Liver (tissue), 9 donors: ENCODE data around the gene SIDT2. TPM values are rescaled to one million over a fixed set of nuclear protein-coding genes. Genes with fewer than 3 reads are reported as not detected.
"Not testable (repeated sequence)": the region's sequence is repeated elsewhere in the genome, so short reads cannot be mapped to it uniquely, and the experiment has no call there.

Experiments
- DNase-seq: peaks from one replicate; pipeline ENCODE4 v3.0.0-alpha.2; 2017; ENCODE audit warnings: low spot score
- H3K27ac ChIP-seq, 2 donors: one replicate each; pipeline ENCODE4 v1.7.0; 2013; ENCODE audit warnings: inconsistent platforms in 2 of 2, low read length in 2 of 2, control low read depth in 1 of 2, low read depth in 1 of 2, mild to moderate bottlenecking in 1 of 2
- H3K27me3 ChIP-seq, 4 donors: one replicate each; pipeline versions ENCODE4 v1.6.1 to v1.7.0; 2013; ENCODE audit warnings: low read length in 3 of 4, inconsistent platforms in 1 of 4, mild to moderate bottlenecking in 1 of 4, moderate library complexity in 1 of 4; ENCODE audit not compliant: control insufficient read depth in 4 of 4, insufficient read depth in 4 of 4
- H3K36me3 ChIP-seq, 4 donors: one replicate each; pipeline versions ENCODE4 v1.6.1 to v1.7.0; 2013; ENCODE audit warnings: low read length in 3 of 4, mild to moderate bottlenecking in 3 of 4, low read depth in 1 of 4, moderate library complexity in 1 of 4; ENCODE audit not compliant: control insufficient read depth in 4 of 4, insufficient read depth in 3 of 4
- H3K4me1 ChIP-seq, 4 donors: one replicate each; pipeline versions ENCODE4 v1.6.1 to v1.7.0; 2013; ENCODE audit warnings: low read length in 3 of 4, mild to moderate bottlenecking in 3 of 4, moderate library complexity in 1 of 4; ENCODE audit not compliant: control insufficient read depth in 4 of 4, insufficient read depth in 4 of 4
- H3K4me3 ChIP-seq, 3 donors: one replicate each; pipeline versions ENCODE4 v1.6.1 to v1.7.0; 2013; ENCODE audit warnings: low read length in 3 of 3, control low read depth in 1 of 3, low read depth in 1 of 3, mild to moderate bottlenecking in 1 of 3
- H3K9ac ChIP-seq, 2 donors: one replicate each; pipeline ENCODE4 v1.7.0; 2013; ENCODE audit warnings: low read length in 2 of 2, mild to moderate bottlenecking in 2 of 2, moderate library complexity in 2 of 2, control low read depth in 1 of 2, low read depth in 1 of 2
- H3K9me3 ChIP-seq, 4 donors: one replicate each; pipeline versions ENCODE4 v1.6.1 to v1.7.0; 2013; ENCODE audit warnings: low read length in 3 of 4; ENCODE audit not compliant: control insufficient read depth in 4 of 4
- ATF3 ChIP-seq: IDR thresholded peaks from 2 replicates; pipeline ENCODE4 v1.6.1; 2016; ENCODE audit warnings: antibody characterized with exemption
- CTCF ChIP-seq: fragments of 150-350 bp; IDR thresholded peaks from 2 replicates; pipeline ENCODE4 v1.5.1; 2017; ENCODE audit warnings: improper control_type of control experiment, low read depth, low read length; ENCODE audit not compliant: missing input control
- EGR1 ChIP-seq, 2 donors: IDR thresholded peaks; 2 replicates each; pipeline ENCODE4 v1.6.1; 2016 to 2018; ENCODE audit warnings: antibody characterized with exemption in 2 of 2, low read depth in 2 of 2
- FOXA1 ChIP-seq: IDR thresholded peaks from 2 replicates; pipeline ENCODE4 v1.6.1; 2016; ENCODE audit warnings: antibody characterized with exemption
- FOXA2 ChIP-seq: IDR thresholded peaks from 2 replicates; pipeline ENCODE4 v1.6.1; 2016; ENCODE audit warnings: antibody characterized with exemption
- GABPA ChIP-seq, 2 donors: IDR thresholded peaks in 1 of 2; conservative IDR thresholded peaks in 1 of 2; 2 replicates each; pipeline ENCODE4 v1.6.1; 2016; ENCODE audit warnings: antibody characterized with exemption in 2 of 2, mild to moderate bottlenecking in 1 of 2, moderate library complexity in 1 of 2
- HNF4A ChIP-seq, 2 donors: conservative IDR thresholded peaks; 2 replicates each; pipeline ENCODE4 v1.6.1; 2016; ENCODE audit warnings: antibody characterized with exemption in 2 of 2, mild to moderate bottlenecking in 2 of 2
- HNF4G ChIP-seq: IDR thresholded peaks from 2 replicates; pipeline ENCODE4 v1.6.1; 2016; ENCODE audit warnings: antibody characterized with exemption
- JUND ChIP-seq, 2 donors: IDR thresholded peaks; 2 replicates each; pipeline ENCODE4 v1.6.1; 2016; ENCODE audit warnings: antibody characterized with exemption in 2 of 2
- MAX ChIP-seq: IDR thresholded peaks from 2 replicates; pipeline ENCODE4 v1.6.1; 2016; ENCODE audit warnings: antibody characterized with exemption
- NR2F2 ChIP-seq: IDR thresholded peaks from 2 replicates; pipeline ENCODE4 v1.6.1; 2016; ENCODE audit warnings: antibody characterized with exemption
- RAD21 ChIP-seq, 2 donors: IDR thresholded peaks; 2 replicates each; pipeline ENCODE4 v1.6.1; 2016; ENCODE audit warnings: antibody characterized with exemption in 2 of 2, mild to moderate bottlenecking in 2 of 2
- REST ChIP-seq: IDR thresholded peaks from 2 replicates; pipeline ENCODE4 v1.6.1; 2016; ENCODE audit warnings: antibody characterized with exemption, mild to moderate bottlenecking
- RXRA ChIP-seq, 2 donors: IDR thresholded peaks; 2 replicates each; pipeline ENCODE4 v1.6.1; 2017 to 2018; ENCODE audit warnings: antibody characterized with exemption in 2 of 2, mild to moderate bottlenecking in 1 of 2
- SP1 ChIP-seq: IDR thresholded peaks from 2 replicates; pipeline ENCODE4 v1.6.1; 2018; ENCODE audit warnings: antibody characterized with exemption, mild to moderate bottlenecking
- TAF1 ChIP-seq: conservative IDR thresholded peaks from 2 replicates; pipeline ENCODE4 v1.6.1; 2016; ENCODE audit warnings: antibody characterized with exemption, mild to moderate bottlenecking
- YY1 ChIP-seq: IDR thresholded peaks from 2 replicates; pipeline ENCODE4 v1.6.1; 2016; ENCODE audit warnings: antibody characterized with exemption, mild to moderate bottlenecking
- ZBTB33 ChIP-seq: IDR thresholded peaks from 2 replicates; pipeline ENCODE4 v1.6.1; 2016; ENCODE audit warnings: antibody characterized with exemption
- WGBS: extraction: QIAGEN DNeasy Blood & Tissue Kit; methylation state at CpG from one replicate; pipeline ENCODE4 v1.1.7; 2013; 5-methylcytosine and 5-hydroxymethylcytosine counted together
- polyA plus RNA-seq, 2 donors: library from polyadenylated mRNA; stranded (reverse) in 1 of 2; unstranded in 1 of 2; fragments of 200-250 nt in 1 of 2; fragments of >200 nt in 1 of 2; fragmentation: Nextera tagmentation in 1 of 2; extraction: Ambion mirVana in 1 of 2; gene quantifications; one replicate each; pipeline versions ENCODE4 v1.2.1 to v1.2.3, GENCODE V29; 2013 to 2015
- total RNA-seq, 2 donors: library from RNA; depleted of rRNA; stranded (reverse); fragments of >200 nt; gene quantifications; one replicate each; pipeline ENCODE4 v1.2.3, GENCODE V29; 2014
- donor health status: healthy.
- donor health status: healthy.
- donor health status: healthy.
- donor health status: healthy.
- donor health status: healthy.

SIDT2 gene
- 10 to 100 TPM; 21.7 to 42.9 TPM for total RNA-seq
- polyA plus RNA-seq, result 10 to 100 TPM; 11.2 to 23.1 TPM

GRCh38 chr11:117178210-117179034, at the start of gene SIDT2:
TSS of gene SIDT2 (plus strand) at chr11:117178743. CDS start at chr11:117179264, 521 bp downstream.
- 2% methylated on average over 51 of the region's 51 CpGs for WGBS
- H3K27me3 ChIP-seq, result no peaks in the 10 kb centered on the region

GRCh38 chr11:117130396-117130795, 48.1 kb upstream of the SIDT2 start:
- not testable (repeated sequence) for H3K4me1 ChIP-seq, DNase-seq, H3K36me3 ChIP-seq, H3K27ac ChIP-seq, H3K27me3 ChIP-seq, H3K9ac ChIP-seq, H3K4me3 ChIP-seq, H3K9me3 ChIP-seq
- 74% methylated on average over 7 of the region's 7 CpGs for WGBS

More at GRCh38 chr11:117178210-117179034, at the start of gene SIDT2:
- H3K9me3 ChIP-seq, result no peaks in the 10 kb centered on the region
- peak within 1 kb of the TSS; percentile 64 to 95 (median 70) for H3K4me3 ChIP-seq
- peak within 1 kb of the TSS; percentile 67 to 76 for H3K9ac ChIP-seq
- peak within 1 kb of the TSS; percentile 74 to 85 for H3K27ac ChIP-seq
- peaks cover 4 to 23% (median 18%) of the 10 kb centered on the region in 4 donors for H3K4me1 ChIP-seq
- peaks cover 0 to 10% (median 4%) of the 10 kb centered on the region in 4 donors for H3K36me3 ChIP-seq
- no peak for TF ChIP-seq NR2F2
- no peak for TF ChIP-seq CTCF
- TF ChIP-seq JUND (IDR thresholded peaks at IDR 0.05), result peak; percentile 46 to 85
- peak; percentile 15 to 22 for TF ChIP-seq RXRA (IDR thresholded peaks at IDR 0.05)
- TF ChIP-seq MAX, result peak; percentile 100
- peak; percentile 50 for TF ChIP-seq TAF1
- peak in 1 of 2 donors; percentile 88 for TF ChIP-seq EGR1 (IDR thresholded peaks at IDR 0.05; ENCODE audit: low read depth in 2 of 2)
- peak; percentile 52 for TF ChIP-seq SP1
- no peak for TF ChIP-seq HNF4G
- TF ChIP-seq GABPA (IDR thresholded peaks at IDR 0.05 in 1 of 2, conservative IDR thresholded peaks at IDR 0.05 in 1 of 2), result peak in 1 of 2 donors; percentile 78
- TF ChIP-seq FOXA2, result no peak
- peak; percentile 40 to 44 for TF ChIP-seq RAD21 (IDR thresholded peaks at IDR 0.05)
- peak; percentile 69 for TF ChIP-seq YY1
- no peak for TF ChIP-seq ATF3
- TF ChIP-seq HNF4A (conservative IDR thresholded peaks at IDR 0.05), result peak in 1 of 2 donors; percentile 43
- TF ChIP-seq ZBTB33, result no peak
- peak; percentile 81 for TF ChIP-seq REST
- TF ChIP-seq FOXA1, result no peak
- peak; percentile 91 for DNase-seq
